ENCODE data around the gene CYSLTR2. TPM values are rescaled to one million over a fixed set of nuclear protein-coding genes. Genes with fewer than 3 reads are reported as not detected.

The CYSLTR2 gene
- total RNA-seq, 1 donor from 2014 or later, result not detected

GRCh38 chr13:48725271-48725670, 71.5 kb downstream of the CYSLTR2 start:
- no peaks in the 10 kb centered on the region for H3K36me3 Mint-ChIP-seq (ENCODE audit: low read depth)
- no peak overlapping the region for H3K27ac Mint-ChIP-seq (ENCODE audit: unreplicated experiment)
- no peaks in the 10 kb centered on the region for H3K4me1 Mint-ChIP-seq (ENCODE audit: low read depth)
- H3K9me3 Mint-ChIP-seq (ENCODE audit: low read depth), result peaks cover 3% of the 10 kb centered on the region
- no peak for DNase-seq (ENCODE audit: low spot score)
- no peak for TF ChIP-seq CTCF (IDR thresholded peaks at IDR 0.05)
- no peak overlapping the region for H3K4me3 Mint-ChIP-seq (ENCODE audit: unreplicated experiment)
- H3K27me3 Mint-ChIP-seq (ENCODE audit: low read depth), result no peaks in the 10 kb centered on the region

- no peak for DNase-seq (ENCODE audit: low spot score)
- H3K27ac Mint-ChIP-seq (ENCODE audit: unreplicated experiment), result no peak overlapping the region
- no peaks in the 10 kb centered on the region for H3K36me3 Mint-ChIP-seq (ENCODE audit: low read depth)
- peaks cover 2% of the 10 kb centered on the region for H3K27me3 Mint-ChIP-seq (ENCODE audit: low read depth)
- no peak overlapping the region for H3K4me3 Mint-ChIP-seq (ENCODE audit: unreplicated experiment)
- peaks cover 3% of the 10 kb centered on the region for H3K9me3 Mint-ChIP-seq (ENCODE audit: low read depth)
- no peak for TF ChIP-seq CTCF (IDR thresholded peaks at IDR 0.05)
- no peaks in the 10 kb centered on the region for H3K4me1 Mint-ChIP-seq (ENCODE audit: low read depth)
These were observed 73.0 kb downstream of the CYSLTR2 start for GRCh38 chr13:48726711-48727110.

GRCh38 chr13:48727241-48728011, 73.7 kb downstream of the CYSLTR2 start:
- Mint-ChIP-seq H3K27ac (ENCODE audit: unreplicated experiment) (no peak overlapping the region), H3K9me3 (ENCODE audit: low read depth) (no peaks in the 10 kb centered on the region), H3K27me3 (ENCODE audit: low read depth) (peaks cover 2% of the 10 kb centered on the region), H3K4me1 (ENCODE audit: low read depth) (no peaks in the 10 kb centered on the region), H3K4me3 (ENCODE audit: unreplicated experiment) (no peak overlapping the region), H3K36me3 (ENCODE audit: low read depth) (no peaks in the 10 kb centered on the region)
- DNase-seq (ENCODE audit: low spot score), result no peak
- TF ChIP-seq CTCF (IDR thresholded peaks at IDR 0.05), result no peak

GRCh38 chr13:48728226-48728625, 74.5 kb downstream of the CYSLTR2 start:
- peaks cover 2% of the 10 kb centered on the region for H3K27me3 Mint-ChIP-seq (ENCODE audit: low read depth)
- DNase-seq (ENCODE audit: low spot score), result no peak
- no peaks in the 10 kb centered on the region for H3K9me3 Mint-ChIP-seq (ENCODE audit: low read depth)
- TF ChIP-seq CTCF (IDR thresholded peaks at IDR 0.05), result no peak
- no peak overlapping the region for H3K27ac Mint-ChIP-seq (ENCODE audit: unreplicated experiment)
- H3K4me1 Mint-ChIP-seq (ENCODE audit: low read depth), result no peaks in the 10 kb centered on the region
- no peaks in the 10 kb centered on the region for H3K36me3 Mint-ChIP-seq (ENCODE audit: low read depth)
- no peak overlapping the region for H3K4me3 Mint-ChIP-seq (ENCODE audit: unreplicated experiment)

GRCh38 chr13:48728876-48729275, 75.1 kb downstream of the CYSLTR2 start:
- Mint-ChIP-seq H3K36me3 (ENCODE audit: low read depth) (no peaks in the 10 kb centered on the region), H3K4me3 (ENCODE audit: unreplicated experiment) (no peak overlapping the region), H3K4me1 (ENCODE audit: low read depth) (no peaks in the 10 kb centered on the region), H3K9me3 (ENCODE audit: low read depth) (no peaks in the 10 kb centered on the region), H3K27ac (ENCODE audit: unreplicated experiment) (no peak overlapping the region), H3K27me3 (ENCODE audit: low read depth) (peaks cover 2% of the 10 kb centered on the region)
- TF ChIP-seq CTCF (IDR thresholded peaks at IDR 0.05), result no peak
- no peak for DNase-seq (ENCODE audit: low spot score)

All from chondrocyte (in vitro differentiated cells).